NCI-H510A treated with DMSO at 0.1 percent for 48 hours (cell line): Measurements from ENCODE around the gene DGKB.

Experiments used
- DNase-seq: peaks from one replicate; lab custom pipeline; 2025; lab: John Stamatoyannopoulos, UW

DGKB gene

DNA sequence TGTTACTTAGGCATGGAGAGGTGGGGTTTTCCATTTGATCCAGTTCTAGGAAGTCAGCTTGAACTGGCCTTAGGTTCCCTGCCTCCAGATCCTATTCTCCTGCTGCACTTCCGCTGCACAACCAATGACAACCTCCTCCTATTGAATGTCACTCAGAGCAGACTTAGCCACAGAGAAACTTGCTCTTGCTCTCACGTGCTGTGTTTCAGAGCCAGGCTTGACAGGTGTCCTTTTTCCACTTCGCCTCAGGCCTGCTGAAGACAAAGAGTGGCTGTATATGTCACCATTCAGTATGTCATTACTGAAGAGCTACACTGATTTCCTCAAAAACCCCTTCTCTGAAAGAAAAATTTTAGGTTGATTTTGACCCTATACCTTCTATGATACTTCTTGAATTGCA is 797.7 kb downstream of the DGKB start:
- DNase-seq: no peak

DNA sequence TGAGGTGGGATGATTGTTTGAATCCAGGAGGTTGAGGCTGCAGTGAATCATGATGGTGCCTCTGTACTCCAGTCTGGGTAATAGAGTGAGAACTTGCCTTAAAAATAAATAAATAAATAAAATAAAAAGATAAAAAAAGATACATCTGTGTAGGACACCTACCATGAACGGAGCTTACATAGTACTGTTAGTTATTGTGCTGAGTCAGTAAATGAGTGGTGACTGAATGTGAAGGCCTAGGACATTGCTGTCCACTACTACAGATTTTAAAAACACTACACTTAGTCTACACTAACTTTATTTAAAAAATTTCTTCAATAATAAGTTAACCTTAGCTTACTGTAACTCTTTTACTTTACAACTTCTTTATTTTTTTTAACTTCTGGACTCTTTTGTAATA is 806.4 kb downstream of the DGKB start:
- no peak for DNase-seq

DNA sequence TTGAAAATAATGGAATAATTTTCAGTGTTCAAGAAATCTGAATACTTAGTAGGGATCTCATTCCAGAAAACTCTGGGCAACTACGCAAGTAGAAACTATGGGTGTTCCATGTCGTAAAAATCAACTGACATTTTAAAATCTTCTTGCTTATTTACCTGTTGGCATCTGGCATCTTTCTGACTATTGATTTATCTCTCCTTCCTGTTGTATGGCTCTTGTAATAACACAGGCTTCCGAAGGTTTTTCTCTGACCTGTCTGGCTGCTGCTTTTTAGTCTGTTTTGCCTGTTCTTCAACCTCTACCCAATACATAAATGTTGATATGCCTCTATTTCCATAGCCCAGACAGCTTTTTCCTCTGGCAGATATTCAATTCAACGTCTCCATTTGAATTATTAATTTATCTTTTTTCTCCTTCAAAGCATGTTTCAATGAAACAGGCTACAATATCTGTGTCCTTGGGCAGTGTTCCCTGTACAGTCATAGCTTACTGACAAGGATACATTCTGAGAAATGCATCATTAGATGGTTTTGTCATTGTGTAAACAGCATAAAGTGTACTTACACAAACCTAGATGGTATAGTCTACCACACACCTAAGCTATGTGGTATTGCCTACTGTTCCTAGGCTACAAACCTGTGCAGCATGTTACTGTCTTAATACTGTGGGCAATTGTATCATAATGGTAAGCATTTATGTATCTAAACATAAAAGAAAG is 807.2 kb downstream of the DGKB start:
- DNase-seq: no peak
